ENCODE measurements around the gene PPOX. TPM values are rescaled to one million over a fixed set of nuclear protein-coding genes. Genes with fewer than 3 reads are reported as not detected.

The PPOX gene
- total RNA-seq, 2 donors from 2014 or later: 12.7 to 16.3 TPM

DNA sequence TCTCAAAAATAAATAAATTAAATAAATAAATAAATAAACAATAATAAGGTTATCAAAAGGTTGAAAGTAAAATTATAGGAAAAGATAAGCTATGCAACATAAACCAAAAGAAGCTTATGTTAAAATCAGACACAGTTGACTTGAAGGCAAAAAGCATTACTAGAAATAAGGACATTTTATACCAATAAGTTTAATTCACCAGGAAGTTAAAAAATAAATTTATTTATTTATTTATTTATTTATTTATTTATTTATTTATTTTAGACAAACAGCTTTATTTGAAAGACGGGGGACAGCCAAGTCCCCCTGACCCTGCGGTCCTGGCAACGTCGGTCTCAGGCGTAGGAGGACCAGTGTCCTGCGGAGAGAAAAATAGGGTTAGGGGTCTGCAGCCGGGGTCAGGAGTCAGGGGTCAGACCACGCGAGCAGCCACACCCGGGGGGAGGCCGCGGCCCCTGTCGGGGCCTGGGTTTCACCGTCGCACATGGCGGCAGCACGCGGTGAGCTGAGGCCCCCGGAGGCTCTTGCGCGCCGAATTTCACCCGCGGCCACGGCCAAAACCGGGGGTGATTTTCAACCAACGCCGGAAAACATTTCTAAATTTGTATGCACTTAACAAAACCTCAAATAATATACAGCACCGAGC lies 25.3 kb upstream of the PPOX start:
- ATAC-seq: no peak
- no peak for DNase-seq
- intact Hi-C loops (cut with DNase I): no loop called here

DNA sequence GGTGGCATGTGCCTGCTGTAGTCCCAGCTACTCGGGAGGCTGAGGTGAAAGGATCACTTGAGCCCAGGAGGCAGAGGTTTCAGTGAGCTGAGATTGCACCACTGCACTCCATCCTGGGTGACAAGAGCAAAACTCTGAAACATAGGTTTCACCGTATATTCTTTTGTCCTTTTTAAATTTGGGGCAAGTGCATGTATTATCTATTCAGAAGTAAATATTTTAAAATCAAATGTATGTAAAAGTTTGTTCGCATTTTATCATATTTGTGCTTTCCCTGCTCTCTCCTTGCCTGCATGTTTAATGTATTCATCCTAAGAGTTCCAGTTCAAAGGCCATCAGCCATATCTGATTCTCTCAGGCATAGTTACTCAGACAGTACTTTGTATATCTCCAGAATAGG lies 20.4 kb upstream of the PPOX start:
- intact Hi-C loops (cut with DNase I): no loop called here
- ATAC-seq (no peak), DNase-seq (no peak)

DNA sequence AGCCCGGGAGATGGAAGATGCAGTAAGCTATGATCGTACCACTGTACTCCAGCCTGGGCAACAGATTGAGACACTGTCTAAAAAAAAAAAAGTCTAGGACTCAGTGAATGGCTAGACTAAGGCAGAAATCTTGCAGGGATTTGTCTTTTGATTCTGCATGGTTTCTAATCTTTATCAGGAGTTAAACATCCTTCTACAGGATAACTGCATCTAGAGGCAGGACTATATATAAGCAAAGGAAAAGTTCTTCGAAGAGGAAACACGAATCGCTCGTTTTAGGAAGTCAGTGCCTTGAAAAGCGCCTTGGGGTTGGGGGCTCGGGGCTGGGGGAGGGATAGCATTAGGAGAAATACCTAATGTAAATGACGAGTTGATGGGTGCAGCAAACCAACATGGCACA lies 13.1 kb upstream of the PPOX start:
- DNase-seq (no peak), ATAC-seq (no peak)
- intact Hi-C loops (cut with DNase I): no loop called here

DNA sequence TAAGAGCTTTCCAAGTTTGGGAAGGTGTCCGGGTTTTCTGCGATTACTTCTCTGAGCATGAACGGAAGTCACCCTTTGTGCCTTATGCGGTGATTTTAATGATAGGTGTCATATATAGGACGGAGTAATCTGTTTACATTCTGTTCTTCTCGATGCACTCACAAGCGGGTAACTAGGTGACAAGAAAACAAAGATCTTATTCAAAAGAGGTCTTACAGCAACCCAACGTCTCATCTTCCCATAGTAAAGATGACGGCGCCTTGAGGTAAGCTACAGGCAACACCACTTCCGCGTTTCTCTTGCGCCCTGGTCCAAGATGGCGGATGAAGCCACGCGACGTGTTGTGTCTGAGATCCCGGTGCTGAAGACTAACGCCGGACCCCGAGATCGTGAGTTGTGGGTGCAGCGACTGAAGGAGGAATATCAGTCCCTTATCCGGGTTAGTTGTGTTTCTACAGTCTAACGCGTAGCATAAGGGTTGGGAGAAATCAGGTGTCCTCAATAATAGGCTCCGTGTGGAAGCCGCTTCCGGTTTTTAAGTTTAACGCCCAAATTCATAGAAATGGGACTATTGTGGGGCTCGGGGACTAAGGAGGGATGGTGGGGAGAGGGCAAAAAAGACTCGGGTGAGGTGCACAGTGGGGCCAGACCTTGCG lies 12.4 kb upstream of the PPOX start, which contains the start of gene UFC1:
UFC1 (plus strand) TSS at position 297 of the 656 bp plus-strand sequence; CDS start at position 317, 20 bp downstream.
- ATAC-seq: peak; percentile 93 to 96
- DNase-seq: peak; percentile 86
- intact Hi-C loops (cut with DNase I): no loop called here

DNA sequence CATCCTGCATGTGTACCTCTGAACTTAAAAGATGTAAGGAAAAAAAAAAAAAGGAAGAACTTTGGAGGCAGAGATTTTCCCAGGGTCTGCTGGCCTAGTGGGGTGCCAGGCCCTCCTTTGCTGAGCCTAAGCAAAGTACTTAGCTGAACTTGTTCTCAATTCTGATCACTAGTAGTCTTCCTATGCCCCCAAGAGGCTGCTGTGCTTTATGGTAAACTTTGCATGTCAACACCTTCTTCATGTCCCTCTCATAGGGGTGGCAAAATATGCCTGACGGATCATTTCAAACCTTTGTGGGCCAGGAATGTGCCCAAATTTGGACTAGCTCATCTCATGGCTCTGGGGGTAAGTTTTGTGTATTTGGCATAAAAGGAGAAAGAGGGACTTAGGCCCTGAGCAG lies 8.4 kb upstream of the PPOX start:
- DNase-seq (no peak), ATAC-seq (no peak)
- intact Hi-C loops (cut with DNase I): no loop called here

DNA sequence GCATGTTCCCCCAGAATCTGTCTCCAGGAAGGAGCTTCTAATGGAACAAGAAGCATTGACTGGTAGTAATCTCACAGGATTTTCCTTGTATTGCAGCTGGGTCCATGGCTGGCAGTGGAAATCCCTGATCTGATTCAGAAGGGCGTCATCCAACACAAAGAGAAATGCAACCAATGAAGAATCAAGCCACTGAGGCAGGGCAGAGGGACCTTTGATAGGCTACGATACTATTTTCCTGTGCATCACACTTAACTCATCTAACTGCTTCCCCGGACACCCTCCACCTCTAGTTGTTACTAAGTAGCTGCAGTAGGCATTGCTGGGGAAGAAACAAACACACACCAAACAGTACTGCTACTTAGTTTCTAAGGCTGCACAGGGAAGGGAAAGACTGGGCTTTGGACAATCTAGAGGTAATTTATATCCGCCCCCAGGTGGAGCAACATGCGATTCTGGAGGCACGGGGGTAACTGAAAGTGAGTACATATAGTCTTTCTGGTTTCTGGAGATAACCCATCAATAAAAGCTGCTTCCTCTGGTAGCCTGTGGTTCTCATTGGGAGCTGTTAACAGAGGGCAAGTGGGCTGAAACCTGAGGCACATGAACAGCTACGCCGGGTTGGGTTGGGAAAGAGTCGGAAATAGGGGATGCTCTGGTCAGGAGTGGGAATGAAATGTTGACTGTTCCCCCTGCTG lies 7.8 kb upstream of the PPOX start:
- DNase-seq (peak; percentile 5), ATAC-seq (no peak)
- intact Hi-C loops (cut with DNase I): no loop called here

DNA sequence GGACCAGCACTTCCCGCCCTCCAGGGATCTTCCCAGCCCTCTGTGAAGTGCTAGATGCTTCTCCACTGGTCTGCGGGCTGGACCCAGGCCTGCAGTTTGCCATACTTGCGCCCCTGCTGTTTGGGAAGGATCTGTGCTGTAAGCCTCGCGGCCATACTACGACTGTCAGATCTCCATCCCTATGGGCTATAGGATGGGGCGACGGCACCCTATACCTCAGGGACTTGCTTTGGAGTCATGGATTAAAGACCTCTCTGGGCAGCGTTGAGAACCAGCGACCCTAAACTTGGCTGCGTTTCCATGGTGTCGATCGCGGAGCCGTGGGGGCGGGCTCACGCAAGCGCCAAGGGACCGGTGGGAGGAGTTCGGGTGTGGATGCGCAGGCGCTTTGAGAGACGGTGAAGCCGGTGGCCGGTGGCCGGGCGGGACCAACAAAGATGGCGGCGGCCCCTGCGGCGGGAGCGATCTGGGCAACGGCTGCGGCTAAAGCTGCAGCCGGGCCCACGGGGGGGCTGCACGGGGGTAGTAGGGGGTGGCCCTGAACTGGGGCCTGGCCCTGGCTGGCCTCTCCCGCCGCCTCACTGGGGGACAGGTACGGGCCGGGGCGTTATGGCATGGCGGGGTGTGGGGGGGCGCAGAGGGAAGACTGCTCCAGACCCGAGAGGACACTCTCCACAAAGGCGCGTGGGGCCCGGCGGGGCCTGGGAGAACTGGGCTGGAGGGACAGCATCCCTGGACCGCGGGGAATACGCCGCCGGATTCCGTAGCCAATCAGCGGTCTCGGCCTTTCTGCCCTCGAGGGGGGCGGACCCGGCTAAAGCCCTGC lies 6.9 kb upstream of the PPOX start, which contains the start of gene USP21:
USP21 (plus strand) TSS at position 414 of the 826 bp plus-strand sequence. CDS start 1,141 bp downstream, outside the sequence.
- intact Hi-C loops (cut with DNase I): no loop called here
- DNase-seq (peak; percentile 95), ATAC-seq (peak; percentile 96)

DNA sequence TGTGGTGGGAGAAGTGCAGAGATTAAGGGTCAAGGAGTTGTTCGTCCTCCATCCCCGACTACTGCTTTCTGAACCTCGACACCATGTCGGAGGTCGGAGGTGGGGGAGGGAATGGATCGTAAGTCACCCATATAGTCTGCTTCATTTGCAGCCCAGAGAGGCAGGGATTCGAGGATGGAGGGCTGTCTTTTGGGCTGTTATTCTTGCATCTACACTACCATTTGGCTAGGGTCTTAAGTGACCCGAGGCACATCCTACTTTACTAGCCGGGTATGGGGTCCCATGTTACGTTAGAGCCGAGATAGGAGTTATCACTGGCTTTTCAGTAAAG lies 6.3 kb upstream of the PPOX start:
- ATAC-seq: no peak
- intact Hi-C loops (cut with DNase I): no loop called here

DNA sequence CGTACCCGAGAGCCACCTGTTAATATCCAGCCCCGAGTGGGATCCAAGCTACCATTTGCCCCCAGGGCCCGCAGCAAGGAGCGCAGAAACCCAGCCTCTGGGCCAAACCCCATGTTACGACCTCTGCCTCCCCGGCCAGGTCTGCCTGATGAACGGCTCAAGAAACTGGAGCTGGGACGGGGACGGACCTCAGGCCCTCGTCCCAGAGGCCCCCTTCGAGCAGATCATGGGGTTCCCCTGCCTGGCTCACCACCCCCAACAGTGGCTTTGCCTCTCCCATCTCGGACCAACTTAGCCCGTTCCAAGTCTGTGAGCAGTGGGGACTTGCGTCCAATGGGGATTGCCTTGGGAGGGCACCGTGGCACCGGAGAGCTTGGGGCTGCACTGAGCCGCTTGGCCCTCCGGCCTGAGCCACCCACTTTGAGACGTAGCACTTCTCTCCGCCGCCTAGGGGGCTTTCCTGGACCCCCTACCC lies 5.5 kb upstream of the PPOX start:
- intact Hi-C loops (cut with DNase I): no loop called here
- no peak for ATAC-seq
- DNase-seq: peak; percentile 21

More for the DNA sequence above, 6.3 kb upstream of the PPOX start:
- peak; percentile 13 for DNase-seq

DNA sequence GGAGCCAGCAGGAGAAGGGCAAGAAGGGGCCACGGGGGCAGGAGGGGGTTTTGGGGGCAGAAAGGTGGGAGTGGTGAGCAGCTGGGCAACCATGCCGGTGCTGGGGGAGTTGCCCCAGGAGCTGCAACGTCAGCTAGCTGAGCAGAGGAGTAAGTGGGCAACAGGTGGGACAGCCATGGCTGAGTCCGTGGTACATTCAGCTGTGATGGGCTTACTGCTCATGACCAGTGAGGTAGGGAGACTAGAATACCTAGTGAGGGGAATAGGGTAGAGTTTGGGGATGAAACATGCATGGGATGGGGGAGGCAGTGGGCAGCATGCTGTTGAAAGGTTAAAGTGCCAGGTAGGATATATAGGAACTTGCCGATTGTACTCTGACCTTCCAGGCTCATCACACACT lies 4.6 kb upstream of the PPOX start:
- intact Hi-C loops (cut with DNase I): no loop called here
- ATAC-seq (no peak), DNase-seq (peak; percentile 12)

DNA sequence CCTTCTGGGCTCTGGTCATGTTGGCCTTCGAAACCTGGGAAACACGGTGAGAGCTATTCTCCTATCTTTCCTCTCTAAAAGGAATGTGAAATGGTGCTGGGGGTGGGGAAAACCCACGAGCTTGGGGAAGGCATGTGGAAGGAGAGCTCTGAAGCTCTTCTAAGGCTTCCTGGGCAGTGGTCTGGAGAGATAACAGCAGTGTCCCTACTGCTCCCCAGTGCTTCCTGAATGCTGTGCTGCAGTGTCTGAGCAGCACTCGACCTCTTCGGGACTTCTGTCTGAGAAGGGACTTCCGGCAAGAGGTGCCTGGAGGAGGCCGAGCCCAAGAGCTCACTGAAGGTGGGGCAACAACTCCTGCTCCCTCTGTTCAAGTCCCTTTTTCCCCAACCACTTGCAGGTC lies 4.2 kb upstream of the PPOX start:
- DNase-seq (peak; percentile 17), ATAC-seq (no peak)
- intact Hi-C loops (cut with DNase I): no loop called here

DNA sequence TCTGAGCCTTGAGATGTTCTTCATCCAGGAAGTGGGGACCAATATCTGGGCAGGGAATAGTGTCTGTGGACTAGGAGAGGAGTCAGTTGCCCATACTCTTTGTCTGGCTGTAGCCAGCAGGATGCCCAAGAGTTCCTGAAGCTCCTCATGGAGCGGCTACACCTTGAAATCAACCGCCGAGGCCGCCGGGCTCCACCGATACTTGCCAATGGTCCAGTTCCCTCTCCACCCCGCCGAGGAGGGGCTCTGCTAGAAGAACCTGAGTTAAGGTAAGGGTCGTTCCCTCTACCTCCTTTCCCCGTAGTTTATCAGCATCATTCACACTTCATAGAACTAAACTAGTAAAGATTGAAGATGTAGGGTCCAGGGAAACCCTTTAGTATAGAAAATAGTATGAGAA lies 3.4 kb upstream of the PPOX start:
- intact Hi-C loops (cut with DNase I): no loop called here
- no peak for ATAC-seq
- DNase-seq: peak; percentile 8

DNA sequence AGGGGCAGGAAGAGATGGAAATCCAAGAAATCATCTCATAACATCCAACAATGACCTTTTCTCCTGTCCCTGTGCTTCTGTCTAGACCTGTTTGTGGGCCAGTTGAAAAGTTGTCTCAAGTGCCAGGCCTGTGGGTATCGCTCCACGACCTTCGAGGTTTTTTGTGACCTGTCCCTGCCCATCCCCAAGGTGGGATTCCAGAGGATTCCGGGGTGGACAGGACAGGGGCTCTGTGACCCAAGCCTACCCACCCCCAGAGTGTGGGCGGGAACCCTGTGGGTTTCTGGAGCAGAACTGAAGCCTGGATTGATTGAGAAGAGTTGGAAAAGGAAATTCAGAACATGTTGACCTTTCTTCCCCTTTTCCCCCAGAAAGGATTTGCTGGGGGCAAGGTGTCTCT lies 2.4 kb upstream of the PPOX start:
- intact Hi-C loops (cut with DNase I): no loop called here
- DNase-seq (peak; percentile 14), ATAC-seq (no peak)

DNA sequence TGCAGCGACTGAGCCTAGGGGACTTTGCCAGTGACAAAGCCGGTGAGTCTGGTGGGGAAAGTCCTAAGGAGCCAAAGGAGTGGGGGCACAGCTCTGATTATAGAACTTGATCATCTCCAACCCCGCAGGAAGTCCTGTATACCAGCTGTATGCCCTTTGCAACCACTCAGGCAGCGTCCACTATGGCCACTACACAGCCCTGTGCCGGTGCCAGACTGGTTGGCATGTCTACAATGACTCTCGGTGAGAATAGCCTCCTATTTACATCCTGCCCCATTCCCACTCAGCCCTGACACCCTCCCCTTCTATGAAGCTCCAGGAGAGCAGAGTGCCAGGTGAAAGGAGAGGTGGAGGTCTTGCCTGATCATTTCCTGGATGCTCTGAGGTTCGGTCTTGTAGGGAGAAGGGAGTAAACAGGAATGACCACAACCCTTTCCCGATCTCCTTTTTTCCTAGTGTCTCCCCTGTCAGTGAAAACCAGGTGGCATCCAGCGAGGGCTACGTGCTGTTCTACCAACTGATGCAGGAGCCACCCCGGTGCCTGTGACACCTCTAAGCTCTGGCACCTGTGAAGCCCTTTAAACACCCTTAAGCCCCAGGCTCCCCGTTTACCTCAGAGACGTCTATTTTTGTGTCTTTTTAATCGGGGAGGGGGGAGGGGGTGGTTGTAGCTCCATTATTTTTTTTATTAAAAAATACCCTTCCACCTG lies 1.2 kb upstream of the PPOX start:
- ATAC-seq: no peak
- peak; percentile 18 for DNase-seq
- intact Hi-C loops (cut with DNase I): no loop called here

DNA sequence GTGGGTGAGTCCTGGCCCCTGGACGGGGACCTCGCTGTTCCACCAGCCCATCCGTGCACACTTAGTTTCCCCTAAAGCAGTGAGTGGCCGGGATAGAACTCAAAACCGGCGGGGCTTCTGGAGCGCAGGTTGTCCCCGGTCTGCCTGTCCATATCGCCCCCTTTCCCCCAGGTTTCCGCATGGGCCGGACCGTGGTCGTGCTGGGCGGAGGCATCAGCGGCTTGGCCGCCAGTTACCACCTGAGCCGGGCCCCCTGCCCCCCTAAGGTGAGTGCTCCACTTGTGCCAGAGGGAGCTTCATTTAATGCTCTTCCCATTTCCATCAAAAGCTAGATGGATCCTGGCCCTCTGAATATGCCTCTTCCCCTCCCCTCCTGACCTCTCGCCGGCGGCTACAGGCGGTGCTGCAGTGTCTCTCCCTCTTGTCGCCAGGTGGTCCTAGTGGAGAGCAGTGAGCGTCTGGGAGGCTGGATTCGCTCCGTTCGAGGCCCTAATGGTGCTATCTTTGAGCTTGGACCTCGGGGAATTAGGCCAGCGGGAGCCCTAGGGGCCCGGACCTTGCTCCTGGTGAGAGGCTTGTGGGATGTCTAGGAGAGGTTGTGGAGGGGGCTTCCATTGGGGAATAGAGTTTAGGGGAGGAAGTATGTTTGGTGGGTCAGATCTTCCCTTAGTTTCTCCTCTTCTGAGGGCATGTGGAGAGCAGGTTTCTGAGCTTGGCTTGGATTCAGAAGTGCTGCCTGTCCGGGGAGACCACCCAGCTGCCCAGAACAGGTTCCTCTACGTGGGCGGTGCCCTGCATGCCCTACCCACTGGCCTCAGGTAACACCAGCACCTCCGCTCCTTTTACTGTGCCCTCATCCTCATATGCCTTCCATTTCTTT lies 683 bp downstream of the PPOX start:
- intact Hi-C loops (cut with DNase I): no loop called here
- DNase-seq (peak; percentile 19), ATAC-seq (peak in 1 of 2 donors; percentile 1)

DNA sequence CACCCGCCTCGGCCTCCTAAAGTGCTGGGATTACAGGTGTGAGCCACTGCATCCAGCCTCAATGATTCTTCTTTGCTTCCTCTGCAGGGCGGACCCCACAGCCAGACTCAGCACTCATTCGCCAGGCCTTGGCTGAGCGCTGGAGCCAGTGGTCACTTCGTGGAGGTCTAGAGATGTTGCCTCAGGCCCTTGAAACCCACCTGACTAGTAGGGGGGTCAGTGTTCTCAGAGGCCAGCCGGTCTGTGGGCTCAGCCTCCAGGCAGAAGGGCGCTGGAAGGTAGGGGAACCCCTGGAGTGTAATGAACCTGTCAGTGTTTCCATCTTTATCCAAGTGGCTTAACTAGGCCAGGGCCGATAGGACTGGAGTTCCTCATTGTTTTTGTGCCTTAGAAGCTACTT lies 2.7 kb downstream of the PPOX start:
- ATAC-seq (no peak), DNase-seq (peak; percentile 18)
- intact Hi-C loops (cut with DNase I): no loop called here

DNA sequence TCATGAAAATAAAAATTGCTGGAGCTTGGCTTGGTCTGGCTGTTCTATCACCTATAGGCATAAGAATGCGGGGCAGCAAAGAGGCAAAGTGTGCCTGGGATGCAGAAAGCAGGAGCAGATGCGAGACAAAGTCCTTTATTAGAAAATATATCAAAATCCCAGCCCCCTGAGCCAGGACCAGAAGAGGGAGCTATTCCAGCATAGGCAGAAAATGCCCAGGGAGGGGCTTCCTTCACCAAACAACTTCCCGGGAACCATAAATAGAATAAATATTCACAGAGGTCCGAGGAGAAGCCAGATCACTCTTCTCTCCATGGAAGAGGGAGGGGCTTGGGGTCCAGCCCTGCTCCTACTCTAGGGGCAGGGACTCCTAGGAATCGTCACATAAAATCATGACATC lies 5.0 kb downstream of the PPOX start:
- intact Hi-C loops (cut with DNase I): no loop called here
- no peak for ATAC-seq
- DNase-seq: peak; percentile 14

DNA sequence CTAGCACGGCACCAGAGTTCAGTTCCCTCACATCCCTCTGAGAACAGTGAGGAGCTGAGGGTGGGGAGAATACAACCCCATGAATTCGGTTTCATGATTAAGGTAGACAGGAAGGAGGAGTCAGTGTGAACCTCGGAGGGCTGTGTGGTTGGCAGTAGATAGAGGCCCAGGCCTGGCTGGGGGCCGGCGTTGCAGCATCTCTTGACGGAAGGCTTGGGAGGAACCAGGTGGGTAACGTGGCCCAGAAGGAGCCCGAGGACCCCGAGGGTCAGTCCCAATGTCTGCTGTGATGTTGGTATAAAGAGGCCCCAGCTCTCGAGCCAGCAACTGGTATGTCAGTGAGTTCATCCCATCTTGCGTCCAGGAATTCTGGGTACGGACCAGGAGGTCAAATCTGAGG lies 5.5 kb downstream of the PPOX start:
- intact Hi-C loops (cut with DNase I): no loop called here
- no peak for ATAC-seq
- peak; percentile 21 for DNase-seq
